ENCODE data around the gene IGHMBP2. TPM values are rescaled to one million over a fixed set of nuclear protein-coding genes. Genes with fewer than 3 reads are reported as not detected.
A peak's percentile ranks its signal among the peaks of the same experiment; 100 is the strongest.
"Not testable (repeated sequence)": the region's sequence is repeated elsewhere in the genome, so short reads cannot be mapped to it uniquely, and the experiment has no call there.

The IGHMBP2 gene
- polyA plus RNA-seq (2012; ENCODE audit: missing spikeins), result 5.9 TPM

DNA sequence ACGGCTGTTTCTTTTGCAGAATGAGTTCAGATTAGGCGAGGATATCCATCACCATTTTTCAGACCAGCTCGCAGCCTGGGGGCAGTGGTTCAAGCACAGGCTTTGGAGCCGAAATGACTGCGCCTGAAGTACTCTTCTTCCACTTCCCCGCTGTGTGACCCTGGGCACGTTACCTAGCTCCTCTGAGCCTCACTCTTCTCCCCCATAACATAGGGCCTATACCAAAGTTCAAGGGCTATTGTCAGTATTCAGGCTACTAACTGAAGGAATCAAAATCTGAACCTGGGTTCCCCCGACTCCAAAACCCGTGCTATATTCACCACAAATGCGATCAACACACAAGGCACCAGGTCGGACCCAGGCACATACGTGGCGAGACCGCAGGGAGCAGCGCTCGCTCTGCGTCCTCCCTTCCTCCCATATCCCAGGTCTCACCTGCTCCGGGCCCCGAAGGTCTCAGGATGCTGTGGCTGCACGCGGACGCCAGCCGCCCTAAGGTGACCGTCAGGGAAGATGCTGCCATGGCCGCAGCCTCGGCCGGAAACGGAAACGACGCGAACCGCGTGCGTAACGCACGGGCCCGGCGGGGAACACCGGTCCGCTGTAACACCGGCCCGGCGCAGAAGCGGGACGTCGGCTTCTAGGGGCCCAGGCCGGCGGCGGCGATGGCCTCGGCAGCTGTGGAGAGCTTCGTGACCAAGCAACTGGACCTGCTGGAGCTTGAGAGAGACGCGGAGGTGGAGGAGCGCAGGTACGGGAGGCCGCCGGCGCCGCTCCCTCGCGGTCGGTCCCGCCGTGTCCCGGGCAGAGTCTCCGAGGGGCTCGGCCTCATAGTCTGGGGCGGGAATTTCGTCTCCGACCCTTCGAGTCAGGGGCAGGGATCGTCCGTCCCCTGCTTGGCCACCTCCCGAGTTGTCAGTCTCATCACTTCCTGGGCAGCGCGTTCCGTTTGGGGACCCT lies at the start of gene IGHMBP2, which contains the start of gene MRPL21:
IGHMBP2 (plus strand) TSS at position 604 of the 960 bp plus-strand sequence; CDS start at position 666, 62 bp downstream.
MRPL21 (minus strand) TSS at position 545 of the 960 bp plus-strand sequence; CDS start at position 523, 22 bp downstream.
- peak; percentile 95 for TF ChIP-seq POLR2A (IDR thresholded peaks at IDR 0.05; ENCODE audit: low read depth, low read length)
- peak; percentile 94 for TF ChIP-seq POLR2AphosphoS5 (IDR thresholded peaks at IDR 0.05; ENCODE audit: low read depth, low read length)
- TF ChIP-seq TAF1 (IDR thresholded peaks at IDR 0.05; ENCODE audit: borderline replicate concordance, low read depth, low read length), result peak; percentile 92
- DNase-seq (ENCODE audit: insufficient read length) (peak; percentile 86), FAIRE-seq (peak; percentile 97)

- no peak for FAIRE-seq
- no peak for DNase-seq (ENCODE audit: insufficient read length)
- TF ChIP-seq TAF1 (IDR thresholded peaks at IDR 0.05; ENCODE audit: borderline replicate concordance, low read depth, low read length), result no peak
- no peak for TF ChIP-seq POLR2A (IDR thresholded peaks at IDR 0.05; ENCODE audit: low read depth, low read length)
- TF ChIP-seq POLR2AphosphoS5 (IDR thresholded peaks at IDR 0.05; ENCODE audit: low read depth, low read length), result no peak
Observed at GRCh38 chr11:68854273-68854958, 49.3 kb upstream of the IGHMBP2 start.

DNA sequence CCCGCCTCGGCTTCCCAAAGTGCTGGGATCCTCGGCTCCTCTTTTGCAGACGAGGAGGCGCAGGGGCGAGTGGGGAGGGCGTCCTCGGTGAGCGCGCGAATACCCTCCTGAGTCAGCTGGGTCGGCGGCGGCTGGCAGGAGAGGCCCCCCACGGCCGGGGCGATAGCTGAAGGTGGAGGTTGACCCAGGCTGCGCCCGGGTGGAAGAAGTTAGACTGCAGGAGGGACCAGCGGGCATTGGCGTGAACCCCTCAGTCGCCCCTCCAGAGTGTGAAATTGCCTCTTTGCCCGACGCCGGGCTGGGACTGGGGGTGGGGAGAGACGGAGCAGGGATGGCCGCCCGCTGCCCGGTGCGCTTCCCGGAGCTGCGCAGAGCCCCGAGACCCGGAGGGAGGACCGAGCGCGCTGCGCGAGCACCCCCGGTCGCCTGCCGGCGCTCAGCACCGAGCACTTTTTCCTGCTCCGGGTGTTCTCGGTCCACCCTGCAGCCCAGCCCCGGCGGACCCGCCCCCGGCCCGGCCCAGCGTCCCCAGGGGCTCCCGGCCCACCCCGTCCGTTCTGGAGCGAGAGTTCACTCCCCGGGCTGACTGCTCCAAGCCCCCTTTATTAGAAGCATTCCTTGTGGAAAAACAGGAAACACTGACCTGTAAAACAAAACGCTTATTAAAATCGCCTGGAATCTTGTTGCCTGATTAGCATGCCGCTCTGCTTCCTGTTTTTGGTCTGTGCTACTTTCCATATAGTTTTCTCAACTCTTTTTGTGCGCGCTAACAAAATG lies 48.3 kb upstream of the IGHMBP2 start:
- TF ChIP-seq POLR2AphosphoS5 (IDR thresholded peaks at IDR 0.05; ENCODE audit: low read depth, low read length) (no peak), POLR2A (IDR thresholded peaks at IDR 0.05; ENCODE audit: low read depth, low read length) (no peak), TAF1 (IDR thresholded peaks at IDR 0.05; ENCODE audit: borderline replicate concordance, low read depth, low read length) (no peak)
- FAIRE-seq, result no peak
- DNase-seq (ENCODE audit: insufficient read length), result peak; percentile 44

DNA sequence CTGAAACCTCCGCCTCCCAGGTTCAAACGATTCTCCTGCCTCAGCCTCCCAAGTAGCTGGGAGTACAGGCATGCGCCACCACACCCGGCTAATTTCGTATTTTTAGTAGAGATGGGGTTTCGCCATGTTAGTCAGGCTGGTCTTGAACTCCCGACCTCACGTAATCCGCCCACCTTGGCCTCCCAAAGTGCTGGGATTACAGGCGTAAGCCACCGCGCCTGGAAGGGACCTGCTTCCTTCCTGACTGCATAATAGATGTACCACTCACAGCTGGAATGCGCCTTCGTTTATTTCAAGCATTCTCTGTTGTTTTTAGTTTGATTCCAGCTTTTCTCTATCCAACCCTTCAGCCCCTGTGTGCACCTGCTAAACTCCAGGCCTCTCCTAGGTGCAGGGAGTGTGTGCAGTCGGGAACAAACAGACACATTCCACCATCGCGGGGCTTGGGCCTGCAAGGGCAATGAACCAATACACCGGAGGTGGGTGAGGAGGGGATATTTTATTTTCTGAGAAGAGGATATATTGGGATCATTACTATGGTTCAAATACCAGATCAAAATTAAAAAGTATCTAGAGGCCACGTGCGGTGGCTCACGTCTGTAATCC lies 47.2 kb upstream of the IGHMBP2 start:
- FAIRE-seq; DNase-seq (ENCODE audit: insufficient read length): not testable (repeated sequence)

DNA sequence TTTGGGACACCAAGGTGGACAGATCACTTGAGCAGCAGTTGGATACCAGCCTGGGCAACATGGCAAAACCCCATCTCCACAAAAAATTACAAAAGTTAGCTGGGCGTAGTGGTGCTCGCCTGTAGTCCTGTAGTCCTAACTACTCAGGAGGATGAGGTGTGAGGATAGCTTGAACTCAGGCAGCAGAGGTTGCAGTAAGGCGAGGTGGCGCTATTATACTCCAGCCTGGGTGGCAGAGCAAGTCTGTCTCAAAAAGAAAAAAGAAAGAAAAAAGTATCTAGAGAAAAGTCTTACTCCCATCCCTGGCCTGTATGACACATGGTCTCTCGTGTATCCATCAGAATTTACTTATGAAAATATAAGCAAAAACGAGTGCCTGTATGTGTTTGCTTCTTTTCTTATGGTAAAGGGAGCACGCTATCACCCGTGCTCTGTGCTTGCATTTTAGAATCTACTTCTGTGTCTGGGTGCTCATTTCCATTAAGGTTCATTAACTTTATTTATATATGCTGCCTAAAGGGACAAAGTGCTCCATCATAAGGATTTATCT lies 46.6 kb upstream of the IGHMBP2 start:
- DNase-seq (ENCODE audit: insufficient read length) (no peak), FAIRE-seq (no peak)
- TF ChIP-seq TAF1 (IDR thresholded peaks at IDR 0.05; ENCODE audit: borderline replicate concordance, low read depth, low read length) (no peak), POLR2A (IDR thresholded peaks at IDR 0.05; ENCODE audit: low read depth, low read length) (no peak), POLR2AphosphoS5 (IDR thresholded peaks at IDR 0.05; ENCODE audit: low read depth, low read length) (no peak)

DNA sequence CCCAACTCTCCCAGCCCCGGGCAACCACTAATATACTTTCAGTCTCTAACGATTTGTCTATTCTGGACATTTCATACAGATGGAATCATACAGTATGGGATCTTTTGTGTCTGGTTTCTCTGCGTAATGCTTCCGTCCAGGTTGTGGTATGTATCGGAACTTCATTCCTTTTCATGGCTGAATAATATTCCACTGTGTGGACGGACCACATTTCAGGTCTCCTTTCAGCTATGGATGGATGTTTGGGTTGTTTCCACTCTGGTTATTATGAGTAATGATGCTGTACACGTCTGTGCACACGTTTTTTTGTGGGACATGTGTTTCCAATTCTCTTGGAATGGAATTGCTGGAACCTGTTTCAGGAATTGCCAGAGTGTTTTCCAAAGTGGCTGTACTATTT lies 44.6 kb upstream of the IGHMBP2 start:
- no peak for TF ChIP-seq POLR2AphosphoS5 (IDR thresholded peaks at IDR 0.05; ENCODE audit: low read depth, low read length)
- TF ChIP-seq POLR2A (IDR thresholded peaks at IDR 0.05; ENCODE audit: low read depth, low read length), result no peak
- TF ChIP-seq TAF1 (IDR thresholded peaks at IDR 0.05; ENCODE audit: borderline replicate concordance, low read depth, low read length), result no peak
- FAIRE-seq (no peak), DNase-seq (ENCODE audit: insufficient read length) (no peak)

GRCh38 chr11:68862421-68862820 lies 41.3 kb upstream of the IGHMBP2 start:
- FAIRE-seq, result no peak
- no peak for TF ChIP-seq TAF1 (IDR thresholded peaks at IDR 0.05; ENCODE audit: borderline replicate concordance, low read depth, low read length)
- no peak for TF ChIP-seq POLR2A (IDR thresholded peaks at IDR 0.05; ENCODE audit: low read depth, low read length)
- TF ChIP-seq POLR2AphosphoS5 (IDR thresholded peaks at IDR 0.05; ENCODE audit: low read depth, low read length), result no peak

GRCh38 chr11:68863553-68864265 lies 40.0 kb upstream of the IGHMBP2 start:
- DNase-seq (ENCODE audit: insufficient read length) (no peak), FAIRE-seq (no peak)
- TF ChIP-seq POLR2AphosphoS5 (IDR thresholded peaks at IDR 0.05; ENCODE audit: low read depth, low read length), result no peak
- no peak for TF ChIP-seq POLR2A (IDR thresholded peaks at IDR 0.05; ENCODE audit: low read depth, low read length)
- TF ChIP-seq TAF1 (IDR thresholded peaks at IDR 0.05; ENCODE audit: borderline replicate concordance, low read depth, low read length), result no peak

More at GRCh38 chr11:68862421-68862820, 41.3 kb upstream of the IGHMBP2 start:
- DNase-seq (ENCODE audit: insufficient read length), result no peak

DNA sequence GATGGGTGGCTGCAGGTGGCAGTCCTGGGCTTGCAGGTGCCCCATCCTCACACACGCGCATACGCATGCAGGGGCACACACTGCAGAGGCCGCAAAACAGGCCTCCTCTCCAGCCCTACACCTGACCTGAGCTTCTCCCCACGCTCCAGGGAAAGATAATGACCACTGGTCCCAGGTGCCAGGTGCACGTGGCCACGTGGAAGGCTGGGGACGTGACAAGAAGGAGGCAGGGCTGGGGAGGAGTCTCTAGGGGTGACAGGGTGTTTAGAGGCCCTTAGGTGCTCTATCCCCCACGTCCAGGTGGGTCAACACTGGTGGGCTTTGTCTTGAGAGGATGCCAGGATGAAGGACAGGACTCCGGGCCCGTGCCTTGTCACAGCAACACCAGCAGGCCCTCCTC lies 38.5 kb upstream of the IGHMBP2 start:
- TF ChIP-seq POLR2A (IDR thresholded peaks at IDR 0.05; ENCODE audit: low read depth, low read length) (no peak), TAF1 (IDR thresholded peaks at IDR 0.05; ENCODE audit: borderline replicate concordance, low read depth, low read length) (no peak), POLR2AphosphoS5 (IDR thresholded peaks at IDR 0.05; ENCODE audit: low read depth, low read length) (no peak)
- FAIRE-seq, result no peak
- DNase-seq (ENCODE audit: insufficient read length), result no peak

DNA sequence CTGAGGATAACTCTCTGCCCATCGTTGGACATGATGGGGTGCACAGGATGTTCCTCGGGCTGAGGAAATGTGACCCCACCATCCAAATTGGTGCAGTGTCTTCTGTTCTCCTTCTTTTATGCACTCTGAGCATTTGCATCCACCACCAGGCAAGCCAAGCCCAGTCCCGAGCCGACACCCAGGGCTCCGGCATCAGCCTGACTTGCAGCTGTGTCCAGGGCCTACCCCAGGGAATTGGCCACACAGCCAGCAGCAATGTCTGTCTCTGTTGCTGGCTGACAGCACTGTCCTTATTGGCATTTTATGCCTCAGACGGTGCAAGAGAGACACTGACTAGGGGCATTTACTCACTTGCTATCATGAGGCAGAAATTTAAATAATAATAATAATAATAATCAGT lies 36.6 kb upstream of the IGHMBP2 start:
- no peak for TF ChIP-seq POLR2AphosphoS5 (IDR thresholded peaks at IDR 0.05; ENCODE audit: low read depth, low read length)
- FAIRE-seq (no peak), DNase-seq (ENCODE audit: insufficient read length) (no peak)

Data from GM12892 (cell line).